ENCODE measurements around the gene CYTH1.

CYTH1 gene

GRCh38 chr17:78715000-78715771 is 66.9 kb downstream of the CYTH1 start:
- no peak for DNase-seq

- no peak for DNase-seq
These were observed 67.5 kb downstream of the CYTH1 start for GRCh38 chr17:78714534-78714933.

GRCh38 chr17:78712043-78712442 is 70.0 kb downstream of the CYTH1 start:
- no peak for DNase-seq

- no peak for DNase-seq
These were observed 71.5 kb downstream of the CYTH1 start for GRCh38 chr17:78710607-78711006.

- DNase-seq = no peak
These were observed 72.3 kb downstream of the CYTH1 start for GRCh38 chr17:78709751-78710181.

GRCh38 chr17:78709119-78709681 is 72.9 kb downstream of the CYTH1 start:
- DNase-seq = no peak

GRCh38 chr17:78708510-78708973 is 73.5 kb downstream of the CYTH1 start:
- DNase-seq = peak; percentile 4 to 60

- DNase-seq = no peak
These were observed 74.2 kb downstream of the CYTH1 start for GRCh38 chr17:78707923-78708322.

GRCh38 chr17:78707016-78707415 is 75.1 kb downstream of the CYTH1 start:
- DNase-seq = no peak

- no peak for DNase-seq
These were observed 75.7 kb downstream of the CYTH1 start for GRCh38 chr17:78706271-78706915.

- DNase-seq = no peak
These were observed 77.0 kb downstream of the CYTH1 start for GRCh38 chr17:78705071-78705470.

GRCh38 chr17:78704594-78704993 is 77.5 kb downstream of the CYTH1 start:
- DNase-seq = no peak

GRCh38 chr17:78697554-78698343 is 84.3 kb downstream of the CYTH1 start:
- no peak for DNase-seq

GRCh38 chr17:78697122-78697521 is 85.0 kb downstream of the CYTH1 start:
- DNase-seq = no peak

- DNase-seq = no peak
These were observed 85.8 kb downstream of the CYTH1 start for GRCh38 chr17:78696016-78696982.

GRCh38 chr17:78694805-78695531 is 87.1 kb downstream of the CYTH1 start:
- no peak for DNase-seq

- no peak for DNase-seq
These were observed 88.6 kb downstream of the CYTH1 start for GRCh38 chr17:78693346-78694083.

GRCh38 chr17:78692460-78693010 is 89.5 kb downstream of the CYTH1 start:
- no peak for DNase-seq

- DNase-seq = no peak
These were observed 93.0 kb downstream of the CYTH1 start for GRCh38 chr17:78689029-78689428.

- no peak for DNase-seq
These were observed 94.1 kb downstream of the CYTH1 start for GRCh38 chr17:78687944-78688343.
